ENCODE measurements around the gene ALDH16A1. TPM values are rescaled to one million over a fixed set of nuclear protein-coding genes. Genes with fewer than 3 reads are reported as not detected.
"Not testable (repeated sequence)": the region's sequence is repeated elsewhere in the genome, so short reads cannot be mapped to it uniquely, and the experiment has no call there.

ALDH16A1 gene
- total RNA-seq, 1 experiment from 2014 or later: 51.7 TPM

- Histone ChIP-seq H2BK12ac (ENCODE audit: insufficient read length, low read depth, low read length) (no peak overlapping the region), H4K20me1 (ENCODE audit: control insufficient read depth, insufficient read depth, insufficient read length) (no peaks in the 10 kb centered on the region), H3K4me1 (ENCODE audit: insufficient read depth, low read length) (peaks cover 3% of the 10 kb centered on the region; the same call in 1 of the 2 replicates), H3K23me2 (ENCODE audit: insufficient read length, low read depth, low read length, poor library complexity, severe bottlenecking) (no peaks in the 10 kb centered on the region), H3K23ac (ENCODE audit: insufficient read length, low read depth, low read length) (no peak overlapping the region), H3K27ac (ENCODE audit: insufficient read length, low read depth, low read length) (no peak overlapping the region), H4K91ac (ENCODE audit: insufficient read length, low read depth, low read length) (no peak overlapping the region), H3T11ph (ENCODE audit: low read length) (no peak overlapping the region), H3K27me3 (ENCODE audit: insufficient read depth, low read length) (no peaks in the 10 kb centered on the region; the same call in 1 of the 2 replicates), H2AFZ (ENCODE audit: low read length) (no peak overlapping the region), H3K79me1 (ENCODE audit: insufficient read depth, low read depth, low read length, poor library complexity, severe bottlenecking) (no peaks in the 10 kb centered on the region), H3K9ac (ENCODE audit: extremely low read depth, insufficient read length, low read length) (no peak overlapping the region), H3K4ac (ENCODE audit: low read depth, low read length) (no peak overlapping the region), H2BK120ac (ENCODE audit: low read depth, low read length, poor library complexity, severe bottlenecking) (no peak overlapping the region), H3K9me3 (ENCODE audit: control insufficient read depth, low read depth, low read length) (no peaks in the 10 kb centered on the region), H3K4me2 (ENCODE audit: insufficient read depth, insufficient read length, low read length) (no peak overlapping the region), H3K56ac (ENCODE audit: insufficient read length, low read depth, low read length) (no peak overlapping the region), H2AK5ac (ENCODE audit: insufficient read length, low read length) (no peak overlapping the region), H2BK15ac (ENCODE audit: low read depth, low read length) (no peak overlapping the region), H3K79me2 (ENCODE audit: insufficient read depth, low read length) (no peaks in the 10 kb centered on the region), H4K8ac (replicated peaks; ENCODE audit: insufficient read length, low read depth, low read length) (no peak overlapping the region), H3K14ac (ENCODE audit: insufficient read depth, low read length) (no peak overlapping the region), H2BK5ac (ENCODE audit: insufficient read length, low read length) (no peak overlapping the region), H3K18ac (ENCODE audit: insufficient read length, low read depth, low read length) (no peak overlapping the region), H4K5ac (ENCODE audit: insufficient read length, low read depth, low read length) (no peak overlapping the region), H2BK20ac (ENCODE audit: low read depth, low read length, poor library complexity, severe bottlenecking) (no peak overlapping the region)
- Mint-ChIP-seq H3K27ac (peak overlapping the region in 1 of 3 experiments; percentile 16; a peak in 1 of 7 replicates), H3K36me3 (ENCODE audit: insufficient read depth in 1 of 3, low read depth in 3 of 3) (peaks cover 5 to 18% (median 18%) of the 10 kb centered on the region in 3 experiments; a peak in 4 of 7 replicates), H3K9me3 (no peaks in the 10 kb centered on the region), H3K4me1 (peaks cover 15 to 34% of the 10 kb centered on the region in 2 experiments), H3K4me3 (no peak overlapping the region), H3K27me3 (ENCODE audit: low read depth) (peaks cover 19% of the 10 kb centered on the region)
- DNase-seq: no peak
- TF ChIP-seq CTCF (conservative IDR thresholded peaks at IDR 0.05): no peak
- WGBS (ENCODE audit: extremely low coverage, insufficient read length, low lambda C conversion rate): no CpG with 5 or more reads among the region's 9 CpGs
Observed at GRCh38 chr19:49472936-49473335, 19.9 kb downstream of the ALDH16A1 start.

- not testable (repeated sequence) for H3K9me3 Mint-ChIP-seq; H3K23me2 ChIP-seq (ENCODE audit: insufficient read length, low read depth, low read length, poor library complexity, severe bottlenecking); DNase-seq; H3K79me2 ChIP-seq (ENCODE audit: insufficient read depth, low read length); H2AFZ ChIP-seq (ENCODE audit: low read length); H2BK5ac ChIP-seq (ENCODE audit: insufficient read length, low read length); H3K27ac Mint-ChIP-seq; H2BK15ac ChIP-seq (ENCODE audit: low read depth, low read length); H2BK120ac ChIP-seq (ENCODE audit: low read depth, low read length, poor library complexity, severe bottlenecking); H4K8ac ChIP-seq (replicated peaks; ENCODE audit: insufficient read length, low read depth, low read length); H3T11ph ChIP-seq (ENCODE audit: low read length); H4K20me1 ChIP-seq (ENCODE audit: control insufficient read depth, insufficient read depth, insufficient read length); H4K5ac ChIP-seq (ENCODE audit: insufficient read length, low read depth, low read length); H3K18ac ChIP-seq (ENCODE audit: insufficient read length, low read depth, low read length); H3K14ac ChIP-seq (ENCODE audit: insufficient read depth, low read length); H2BK20ac ChIP-seq (ENCODE audit: low read depth, low read length, poor library complexity, severe bottlenecking); H4K91ac ChIP-seq (ENCODE audit: insufficient read length, low read depth, low read length); H3K9ac ChIP-seq (ENCODE audit: extremely low read depth, insufficient read length, low read length); H2BK12ac ChIP-seq (ENCODE audit: insufficient read length, low read depth, low read length); H3K23ac ChIP-seq (ENCODE audit: insufficient read length, low read depth, low read length); H2AK5ac ChIP-seq (ENCODE audit: insufficient read length, low read length); H3K27ac ChIP-seq (ENCODE audit: insufficient read length, low read depth, low read length); H3K79me1 ChIP-seq (ENCODE audit: insufficient read depth, low read depth, low read length, poor library complexity, severe bottlenecking); H3K9me3 ChIP-seq (ENCODE audit: control insufficient read depth, low read depth, low read length); H3K4ac ChIP-seq (ENCODE audit: low read depth, low read length); H3K4me3 Mint-ChIP-seq; H3K4me2 ChIP-seq (ENCODE audit: insufficient read depth, insufficient read length, low read length); H3K27me3 ChIP-seq (ENCODE audit: insufficient read depth, low read length); H3K4me1 ChIP-seq (ENCODE audit: insufficient read depth, low read length); H3K56ac ChIP-seq (ENCODE audit: insufficient read length, low read depth, low read length)
- peaks cover 19% of the 10 kb centered on the region for H3K27me3 Mint-ChIP-seq (ENCODE audit: low read depth)
- WGBS (ENCODE audit: extremely low coverage, insufficient read length, low lambda C conversion rate): no CpG with 5 or more reads among the region's 9 CpGs
- H3K36me3 Mint-ChIP-seq (ENCODE audit: insufficient read depth in 1 of 3, low read depth in 3 of 3): peaks cover 5 to 18% (median 18%) of the 10 kb centered on the region in 3 experiments; a peak in 4 of 7 replicates
- peaks cover 15 to 32% of the 10 kb centered on the region in 2 experiments for H3K4me1 Mint-ChIP-seq
Observed at GRCh38 chr19:49473501-49473867, 20.5 kb downstream of the ALDH16A1 start.

Measured in H9 (cell line).